ENCODE results near the gene OPN4.
A peak's percentile ranks its signal among the peaks of the same experiment; 100 is the strongest.

Gene OPN4

DNA sequence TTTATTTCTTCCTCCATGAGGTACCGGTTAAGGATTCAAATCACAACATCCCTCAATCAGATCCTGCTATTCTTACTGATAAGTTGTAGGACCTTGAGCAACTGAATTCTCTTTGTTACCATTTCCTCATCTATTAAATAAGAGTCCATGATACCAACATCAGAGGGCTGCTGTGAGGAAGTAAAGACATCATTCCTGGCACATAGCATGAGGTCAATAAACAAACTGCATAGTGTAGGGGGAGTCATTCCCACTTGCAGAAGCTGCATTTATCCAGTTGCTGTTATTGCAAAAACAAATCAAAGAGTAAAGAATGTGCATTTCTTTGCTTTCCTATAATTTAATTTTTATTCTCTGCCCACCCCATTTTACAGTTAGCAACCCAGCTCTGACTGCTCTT, 50.8 kb downstream of the OPN4 start:
- DNase-seq, result no peak

- no peak for DNase-seq
Measured at GRCh38 chr10:86705905-86706304, 51.6 kb downstream of the OPN4 start.

DNA sequence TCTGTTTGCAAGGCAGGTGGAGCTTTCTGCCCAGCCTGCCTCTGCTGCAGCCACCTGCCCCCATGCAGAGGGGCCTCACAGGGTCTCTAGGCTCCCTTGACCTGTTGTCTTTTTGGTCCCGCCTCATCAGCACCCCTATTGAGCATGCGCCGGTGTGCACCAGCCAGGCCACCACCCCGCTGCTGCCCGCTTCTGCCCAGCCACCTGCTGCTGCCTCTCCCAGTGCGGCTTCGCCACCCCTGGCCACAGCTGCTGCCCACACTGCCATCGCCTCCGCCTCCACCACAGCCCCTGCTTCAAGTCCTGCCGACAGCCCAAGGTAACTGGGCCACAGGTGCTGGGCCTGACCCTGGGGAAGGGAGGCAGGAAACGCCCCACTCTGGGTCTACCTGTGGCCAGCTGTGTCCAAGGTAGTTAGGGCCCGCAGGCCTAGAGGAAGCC, 52.1 kb downstream of the OPN4 start:
- no peak for DNase-seq

DNA sequence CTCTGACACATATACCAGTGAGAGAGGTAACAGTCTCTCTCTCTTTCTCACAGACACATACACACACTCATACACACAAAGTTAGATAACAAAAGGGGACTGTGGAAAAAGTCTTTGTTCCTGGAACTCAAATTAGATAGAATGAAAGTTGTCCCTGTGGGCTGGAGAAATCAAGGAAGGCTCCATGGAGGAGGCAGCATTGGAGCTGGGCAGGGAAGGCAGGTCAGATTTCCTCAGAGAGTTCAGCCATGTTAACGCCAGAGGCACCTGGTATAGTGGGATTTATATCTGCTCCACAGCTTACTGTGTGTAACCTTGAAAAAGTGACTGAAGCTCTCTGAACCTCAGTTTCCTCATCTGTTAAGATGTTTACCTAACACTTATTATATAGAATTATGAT, 52.6 kb downstream of the OPN4 start:
- DNase-seq, result no peak

GRCh38 chr10:86707505-86707904, 53.2 kb downstream of the OPN4 start:
- DNase-seq, result no peak

DNA sequence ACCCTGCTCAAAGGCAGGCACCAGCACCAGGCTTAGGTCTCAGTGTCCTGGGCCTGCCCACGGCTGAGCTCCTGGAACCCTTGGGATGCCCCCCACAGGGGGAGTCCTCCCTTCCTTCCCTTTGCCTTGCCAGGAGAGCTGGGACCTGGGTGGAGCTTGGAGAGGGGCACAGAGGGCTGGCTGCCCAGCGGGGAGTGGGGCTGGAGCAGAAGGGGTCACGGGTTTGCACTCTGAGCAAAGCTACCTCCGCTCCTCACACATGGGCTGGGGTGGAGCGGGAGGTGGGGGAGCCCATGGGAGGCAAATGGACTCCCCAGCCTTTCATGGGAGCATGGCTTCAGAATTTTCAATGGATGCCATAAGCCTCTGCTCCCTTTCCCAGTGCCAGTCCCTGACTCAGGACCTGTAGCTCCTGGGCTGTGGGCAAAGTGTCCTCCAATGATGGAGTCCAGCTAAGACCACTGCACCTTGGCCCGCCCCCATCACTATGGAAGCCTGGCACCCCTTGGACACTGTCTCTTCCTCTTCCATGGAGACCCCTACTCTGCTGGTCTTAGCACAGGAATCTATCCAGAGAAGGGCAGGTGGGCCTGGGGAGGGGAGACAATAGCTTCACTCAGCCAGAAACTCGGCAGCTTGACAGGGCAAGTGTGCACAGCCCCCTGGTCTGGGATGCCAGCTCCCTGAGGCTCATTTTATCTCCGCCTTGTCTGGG, 53.9 kb downstream of the OPN4 start:
- no peak for DNase-seq

DNA sequence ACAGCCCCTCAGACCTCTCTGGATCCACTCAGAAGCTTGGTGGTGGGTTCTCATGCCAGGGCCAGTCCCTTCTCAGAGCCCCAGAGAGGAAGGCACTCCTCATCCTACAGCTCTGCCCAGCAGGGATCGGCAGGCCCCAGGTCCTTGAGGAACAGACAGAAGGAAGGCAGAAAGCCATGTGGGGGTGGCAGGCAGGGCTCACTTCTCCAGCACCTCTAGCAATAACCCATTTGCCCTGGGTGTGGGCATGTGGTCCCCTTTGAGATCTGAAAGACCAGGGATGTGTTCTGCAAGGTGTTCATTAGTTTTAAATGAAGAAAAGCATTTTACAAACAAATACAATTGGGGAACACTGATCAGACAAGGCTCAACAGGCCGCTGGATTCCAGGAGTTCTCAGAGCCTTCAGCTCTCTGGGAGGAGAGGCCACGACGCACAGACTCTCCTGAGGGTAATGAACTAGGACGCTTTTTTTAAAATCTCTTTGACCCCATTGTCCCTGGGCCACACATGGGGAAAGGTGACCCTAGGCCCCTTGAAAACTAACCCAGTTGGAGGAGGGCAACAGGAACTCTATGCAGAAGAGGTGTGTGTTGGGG, 54.5 kb downstream of the OPN4 start:
- no peak for DNase-seq

- DNase-seq, result no peak
Measured at GRCh38 chr10:86709396-86710185, 55.2 kb downstream of the OPN4 start.

DNA sequence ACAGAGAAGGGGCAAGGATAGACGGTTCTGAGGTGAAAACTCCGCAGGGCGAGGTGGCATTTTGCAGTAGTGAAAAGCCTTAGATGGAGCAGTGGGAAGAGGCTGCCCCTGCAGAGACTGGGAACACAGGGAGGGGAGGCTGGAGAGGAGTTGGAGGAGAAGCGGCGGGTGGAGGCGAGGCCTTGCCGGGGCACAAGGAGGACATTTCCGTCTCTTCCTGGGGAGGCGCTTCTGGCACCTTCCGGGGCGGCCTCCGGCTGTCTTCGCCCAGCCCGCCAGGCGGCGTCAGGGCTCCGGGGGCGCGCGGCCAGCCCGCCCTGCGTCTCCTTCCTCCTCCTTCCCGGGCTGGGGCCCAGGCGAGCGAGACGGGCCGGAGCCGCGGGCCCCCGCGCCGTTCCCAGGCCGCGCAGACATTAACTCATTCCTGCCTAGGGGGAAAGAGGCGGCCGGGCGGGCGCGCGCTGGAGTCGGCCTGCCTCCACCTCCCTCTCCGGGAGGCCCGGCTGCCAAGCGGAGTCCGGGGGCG, 56.7 kb downstream of the OPN4 start:
- peak; percentile 81 for DNase-seq

DNA sequence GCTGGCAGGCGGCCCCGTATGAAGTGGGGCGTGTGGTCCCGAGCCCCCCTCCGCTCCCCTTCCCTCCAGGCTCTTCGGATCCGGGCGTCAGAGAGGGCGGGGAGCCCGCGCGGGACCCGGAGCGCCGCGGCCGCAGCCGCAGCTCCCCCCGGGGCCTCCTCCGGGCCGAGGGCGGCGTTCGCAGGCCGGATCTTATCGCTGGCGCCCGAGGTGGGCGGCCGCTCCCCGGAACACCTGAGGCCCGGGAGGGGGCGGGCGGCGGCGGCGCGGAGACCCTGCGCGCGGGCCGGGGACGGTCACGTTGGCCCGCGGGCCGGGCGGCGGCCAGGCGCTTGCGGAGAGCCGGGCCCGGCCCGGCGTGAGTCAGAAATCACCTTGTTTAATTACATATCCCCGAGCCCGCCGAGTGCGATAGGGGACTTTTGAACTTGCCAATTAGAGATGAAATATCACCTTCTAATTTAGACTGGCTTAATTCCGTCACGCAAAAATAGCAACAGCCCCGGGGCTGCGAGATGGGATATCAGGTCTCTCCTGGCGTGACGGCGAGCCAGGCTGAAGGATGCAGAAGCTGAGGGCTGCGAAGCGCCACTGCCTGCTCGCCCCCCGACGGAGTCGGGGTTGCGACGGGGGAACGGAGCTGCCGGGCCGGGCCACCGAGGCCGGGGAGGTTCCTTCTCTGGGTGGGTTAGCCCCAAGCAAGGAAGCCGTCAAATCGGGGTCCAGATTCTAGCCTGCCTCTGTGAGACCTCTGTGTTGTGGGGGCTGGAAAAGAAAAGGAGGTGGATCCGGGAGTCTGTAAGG, 57.4 kb downstream of the OPN4 start:
- DNase-seq, result peak; percentile 51

DNA sequence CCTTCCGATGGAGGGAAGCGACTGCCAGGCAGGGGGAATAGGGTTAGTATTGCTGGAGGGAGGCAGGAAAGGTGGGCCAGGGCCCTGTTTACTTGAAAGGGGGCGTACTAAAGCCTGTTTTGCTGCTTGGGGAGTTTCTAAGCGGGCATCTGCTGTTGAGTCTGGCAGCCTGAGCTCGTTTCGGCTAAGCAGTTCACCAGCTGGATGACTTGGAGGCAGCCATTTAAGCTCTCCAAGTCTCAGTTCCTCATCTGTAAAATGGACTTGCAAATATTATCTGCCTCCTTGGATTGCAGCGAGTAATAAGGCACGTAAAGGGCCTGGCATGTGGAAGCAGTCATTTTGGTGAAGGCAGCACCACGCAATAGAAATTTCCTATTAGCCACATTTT, 58.0 kb downstream of the OPN4 start:
- no peak for DNase-seq

GRCh38 chr10:86715156-86715795, 60.9 kb downstream of the OPN4 start:
- DNase-seq, result no peak

GRCh38 chr10:86715836-86716235, 61.5 kb downstream of the OPN4 start:
- no peak for DNase-seq
